Posterior vena cava (tissue), 2 donors: ENCODE results near the gene SLC17A1. TPM values are rescaled to one million over a fixed set of nuclear protein-coding genes. Genes with fewer than 3 reads are reported as not detected.

Experiments used
- total RNA-seq, 2 donors: library from RNA; stranded (reverse); fragmentation: NEBNext Ultra II Directional; extraction: Animal tissue kit (Norgen Biotek cat#: 25700); gene quantifications; one replicate each; pipeline ENCODE4 v1.2.1, GENCODE V29; 2021
- donor health status: DM: yes; HTN: yes; CAD: no.
- donor health status: DM: yes; HTN: yes; CAD: no.

The SLC17A1 gene
- total RNA-seq, 2 donors from 2014 or later: not detected

Other genes with a start within 250 kb of the SLC17A1 start
- not detected for gene SCGN, start 179.8 kb downstream of the SLC17A1 start, total RNA-seq
- gene SLC17A4, start 77.3 kb downstream of the SLC17A1 start, total RNA-seq: not detected
- not detected for gene SLC17A3, start 42.2 kb upstream of the SLC17A1 start, total RNA-seq
- gene SLC17A2, start 98.6 kb upstream of the SLC17A1 start, total RNA-seq: not detected
- gene TRIM38, start 130.8 kb upstream of the SLC17A1 start, total RNA-seq: 10 to 100 TPM; 13.7 to 13.8 TPM